GM12878 (cell line): ENCODE measurements around the gene ATOSA. TPM values are rescaled to one million over a fixed set of nuclear protein-coding genes. Genes with fewer than 3 reads are reported as not detected.

ENCODE experiments used
- CREM ChIP-seq: IDR thresholded peaks from 2 replicates; pipeline ENCODE4 v1.6.1; 2014; ENCODE audit warnings: antibody characterized with exemption, low read depth
- HDAC2 ChIP-seq: fragments of 200-600 bp; sonication (generic); IDR thresholded peaks from 2 replicates; pipeline ENCODE4 v1.6.1; 2017
- MEF2A ChIP-seq: IDR thresholded peaks from 2 replicates; pipeline ENCODE4 v1.6.1; 2011; ENCODE audit warnings: low read depth, mild to moderate bottlenecking, low read length, moderate library complexity; ENCODE audit not compliant: insufficient read depth
- MLLT1 ChIP-seq: fragments of 450-650 bp; IDR thresholded peaks from 2 replicates; pipeline ENCODE4 v1.6.1; 2016; ENCODE audit warnings: mild to moderate bottlenecking
- MYC ChIP-seq: IDR thresholded peaks from 2 replicates; pipeline ENCODE4 v1.6.1; 2011; ENCODE audit warnings: mild to moderate bottlenecking, low read length, moderate library complexity, inconsistent platforms; ENCODE audit not compliant: insufficient read depth, insufficient replicate concordance, insufficient read length, severe bottlenecking
- NBN ChIP-seq: fragments of 450-650 bp; IDR thresholded peaks from 2 replicates; pipeline ENCODE4 v1.6.1; 2016
- PBX3 ChIP-seq: IDR thresholded peaks from 2 replicates; pipeline ENCODE4 v1.6.1; 2011; ENCODE audit warnings: mild to moderate bottlenecking, low read depth, low read length, moderate library complexity; ENCODE audit not compliant: insufficient replicate concordance
- POLR2A ChIP-seq: IDR thresholded peaks from 2 replicates; pipeline ENCODE4 v1.6.1; 2011; ENCODE audit warnings: low read depth, mild to moderate bottlenecking, low read length
- PRDM15 ChIP-seq: fragments of 450-650 bp; formaldehyde crosslinking; IDR thresholded peaks from 2 replicates; pipeline ENCODE4 v1.4.0; 2020; ENCODE audit warnings: mild to moderate bottlenecking, moderate library complexity
- SKIL ChIP-seq: fragments of 450-650 bp; IDR thresholded peaks from 2 replicates; pipeline ENCODE4 v1.6.1; 2017; ENCODE audit warnings: mild to moderate bottlenecking, low read depth, inconsistent platforms; ENCODE audit not compliant: poor library complexity, severe bottlenecking
- SREBF2 ChIP-seq: IDR thresholded peaks from 2 replicates; pipeline ENCODE4 v1.6.1; 2012; ENCODE audit warnings: mild to moderate bottlenecking, low read length
- ZBTB40 ChIP-seq: fragments of 450-650 bp; IDR thresholded peaks from 2 replicates; pipeline ENCODE4 v1.6.1; 2016; ENCODE audit warnings: mild to moderate bottlenecking, moderate library complexity, borderline replicate concordance
- polyA plus RNA-seq, 11 experiments: library from polyadenylated mRNA; depleted of rRNA in 4 of 11; unstranded in 6 of 11; stranded (reverse) in 5 of 11; fragments of >200 nt; fragmentation: Nextera tagmentation in 4 of 11; fragmentation: Illumina TruSeq in 1 of 11; extraction: Ambion mirVana in 4 of 11; extraction: Trizol in 1 of 11; gene quantifications; 1 replicate in 1 of 11; 2 replicates in 10 of 11; pipeline versions ENCODE4 v1.2.1 to v1.2.3, GENCODE V29; 2011 to 2016; ENCODE audit warnings: inconsistent platforms in 2 of 11, missing spikeins in 2 of 11, low read depth in 1 of 11
- total RNA-seq, 4 experiments: library from RNA; depleted of rRNA in 3 of 4; stranded (reverse); fragments of >200 nt in 3 of 4; fragmentation: Illumina TruSeq in 1 of 4; extraction: Trizol in 1 of 4; gene quantifications; 2 replicates each; pipeline versions ENCODE4 v1.2.1 to v1.2.3, GENCODE V29; 2013 to 2021

The ATOSA gene
- total and polyA plus RNA-seq, 10 of the 15 experiments (the other 5 are each of a cell fraction or from before 2014, with no cell fraction given), result 6.8 to 24.3 (median 14.6) TPM

GRCh38 chr15:52681441-52681840 is 2.3 kb upstream of the ATOSA start (continued):
- TF ChIP-seq ZBTB40 (no peak), MLLT1 (no peak), MYC (no peak), SKIL (no peak), NBN (no peak), POLR2A (no peak), PRDM15 (CRISPR knock-in tag) (no peak), HDAC2 (no peak), MEF2A (no peak), PBX3 (no peak), SREBF2 (no peak), CREM (no peak)
- TF ChIP-seq, all 136 proteins: peak for 0
